ENCODE data around the gene TEAD2. TPM values are rescaled to one million over a fixed set of nuclear protein-coding genes. Genes with fewer than 3 reads are reported as not detected.

The TEAD2 gene
- total RNA-seq, 1 experiment from 2014 or later = 106 TPM

DNA sequence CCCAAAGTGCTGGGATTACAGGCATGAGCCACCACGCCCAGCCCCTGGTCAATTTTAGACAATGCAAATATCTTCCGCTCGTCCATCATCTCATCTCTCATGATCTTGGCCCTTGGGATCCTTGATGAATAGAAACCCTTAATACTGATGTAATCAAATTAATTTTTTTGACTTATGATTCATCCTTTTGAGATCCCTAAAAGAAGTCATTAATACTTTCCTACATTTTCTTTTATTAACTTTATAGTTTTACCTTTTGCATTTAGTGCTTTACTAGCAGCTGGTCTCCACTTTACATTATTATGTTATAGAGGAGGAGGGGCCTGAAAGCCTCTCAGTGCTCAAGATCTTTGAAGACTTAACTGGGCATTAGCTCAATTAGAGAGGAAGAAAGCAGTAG, 18.2 kb upstream of the TEAD2 start (continued):
- TF ChIP-seq, protein P1, sequence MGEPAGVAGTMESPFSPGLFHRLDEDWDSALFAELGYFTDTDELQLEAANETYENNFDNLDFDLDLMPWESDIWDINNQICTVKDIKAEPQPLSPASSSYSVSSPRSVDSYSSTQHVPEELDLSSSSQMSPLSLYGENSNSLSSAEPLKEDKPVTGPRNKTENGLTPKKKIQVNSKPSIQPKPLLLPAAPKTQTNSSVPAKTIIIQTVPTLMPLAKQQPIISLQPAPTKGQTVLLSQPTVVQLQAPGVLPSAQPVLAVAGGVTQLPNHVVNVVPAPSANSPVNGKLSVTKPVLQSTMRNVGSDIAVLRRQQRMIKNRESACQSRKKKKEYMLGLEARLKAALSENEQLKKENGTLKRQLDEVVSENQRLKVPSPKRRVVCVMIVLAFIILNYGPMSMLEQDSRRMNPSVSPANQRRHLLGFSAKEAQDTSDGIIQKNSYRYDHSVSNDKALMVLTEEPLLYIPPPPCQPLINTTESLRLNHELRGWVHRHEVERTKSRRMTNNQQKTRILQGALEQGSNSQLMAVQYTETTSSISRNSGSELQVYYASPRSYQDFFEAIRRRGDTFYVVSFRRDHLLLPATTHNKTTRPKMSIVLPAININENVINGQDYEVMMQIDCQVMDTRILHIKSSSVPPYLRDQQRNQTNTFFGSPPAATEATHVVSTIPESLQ (CRISPR knock-in tag; IDR thresholded peaks at IDR 0.05) = no peak
- no peak for TF ChIP-seq ZNF219 (CRISPR knock-in tag; IDR thresholded peaks at IDR 0.05; ENCODE audit: borderline replicate concordance)
- TF ChIP-seq, protein P2, sequence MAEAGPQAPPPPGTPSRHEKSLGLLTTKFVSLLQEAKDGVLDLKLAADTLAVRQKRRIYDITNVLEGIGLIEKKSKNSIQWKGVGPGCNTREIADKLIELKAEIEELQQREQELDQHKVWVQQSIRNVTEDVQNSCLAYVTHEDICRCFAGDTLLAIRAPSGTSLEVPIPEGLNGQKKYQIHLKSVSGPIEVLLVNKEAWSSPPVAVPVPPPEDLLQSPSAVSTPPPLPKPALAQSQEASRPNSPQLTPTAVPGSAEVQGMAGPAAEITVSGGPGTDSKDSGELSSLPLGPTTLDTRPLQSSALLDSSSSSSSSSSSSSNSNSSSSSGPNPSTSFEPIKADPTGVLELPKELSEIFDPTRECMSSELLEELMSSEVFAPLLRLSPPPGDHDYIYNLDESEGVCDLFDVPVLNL (CRISPR knock-in tag; IDR thresholded peaks at IDR 0.05; ENCODE audit: borderline replicate concordance, low read depth) = no peak

DNA sequence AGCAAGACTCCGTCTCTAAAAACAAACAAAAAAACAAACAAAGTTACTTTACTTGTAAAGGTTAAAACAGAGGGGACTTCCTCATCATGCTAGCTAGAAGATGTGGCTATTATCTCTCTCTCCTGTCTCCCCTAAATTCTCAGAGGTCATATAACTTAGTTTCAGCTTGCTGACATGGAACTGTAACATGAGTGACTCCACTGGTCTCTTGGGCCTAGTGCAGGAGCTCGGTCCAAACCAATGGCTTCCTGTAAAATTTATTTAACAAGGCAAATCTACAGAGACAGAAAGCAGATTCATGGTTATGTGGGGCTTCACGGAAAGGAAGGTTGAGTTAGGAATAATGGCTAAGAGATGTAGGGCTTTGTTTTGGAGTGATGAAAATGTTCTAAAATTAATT, 16.3 kb upstream of the TEAD2 start:
- Mint-ChIP-seq H3K27ac (no peak overlapping the region), H3K36me3 (peaks cover 2% of the 10 kb centered on the region; the same call in 1 of the 2 replicates), H3K9me3 (peaks cover 14% of the 10 kb centered on the region), H3K27me3 (ENCODE audit: low read depth) (peaks cover 24% of the 10 kb centered on the region), H3K4me3 (no peak overlapping the region), H3K4me1 (peaks cover 3% of the 10 kb centered on the region; the same call in 1 of the 2 replicates)
- CTCF ChIA-PET = no interaction called here
- ATAC-seq = no peak
- POLR2A ChIA-PET = interaction anchor here (0.6 kb wide), 1 partner anchor 35 kb away, joined by 4 read pairs; no protein-coding TSS in a partner anchor
- TF ChIP-seq ESRRA (CRISPR knock-in tag; IDR thresholded peaks at IDR 0.05; ENCODE audit: borderline replicate concordance) (no peak), EMX1 (CRISPR knock-in tag; IDR thresholded peaks at IDR 0.05) (no peak), NFE2L1 (CRISPR knock-in tag; IDR thresholded peaks at IDR 0.05) (no peak), CREM (CRISPR knock-in tag; IDR thresholded peaks at IDR 0.05) (no peak), ZNF138 (CRISPR knock-in tag; conservative IDR thresholded peaks at IDR 0.05) (no peak), NR2C2 (CRISPR knock-in tag; IDR thresholded peaks at IDR 0.05) (no peak), JUN (CRISPR knock-in tag; IDR thresholded peaks at IDR 0.05) (no peak), ATF1 (CRISPR knock-in tag; IDR thresholded peaks at IDR 0.05) (no peak)
- TF ChIP-seq, protein P3, sequence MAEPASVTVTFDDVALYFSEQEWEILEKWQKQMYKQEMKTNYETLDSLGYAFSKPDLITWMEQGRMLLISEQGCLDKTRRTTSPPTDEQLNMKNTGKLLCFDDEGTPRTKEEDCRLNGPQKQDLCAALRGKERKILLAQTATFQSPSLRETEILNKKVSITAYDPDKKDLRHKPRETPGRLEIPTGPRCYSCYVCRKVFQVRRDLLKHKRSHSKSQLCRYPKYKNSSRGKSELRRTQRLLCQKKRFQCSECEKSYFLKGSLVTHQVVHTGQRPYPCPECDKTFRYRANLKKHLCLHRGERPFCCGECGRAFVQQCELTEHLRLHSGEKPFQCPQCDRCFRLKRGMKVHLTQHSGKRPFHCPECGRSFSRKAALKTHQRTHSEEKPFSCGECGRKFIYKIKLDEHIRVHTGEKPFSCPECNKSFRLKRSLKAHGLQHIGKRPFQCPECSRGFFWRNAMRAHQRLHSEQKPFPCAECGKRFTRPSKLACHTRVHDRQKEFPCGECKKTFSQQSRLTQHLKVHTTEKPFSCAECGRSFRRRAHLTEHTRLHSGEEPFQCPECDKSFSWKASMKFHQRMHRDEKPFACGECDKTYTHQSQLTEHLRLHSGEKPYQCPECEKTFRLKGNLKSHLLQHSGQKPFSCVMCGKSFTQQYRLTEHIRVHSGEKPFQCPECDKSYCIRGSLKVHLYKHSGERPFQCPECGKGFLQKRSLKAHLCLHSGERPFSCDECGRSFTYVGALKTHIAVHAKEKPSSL (CRISPR knock-in tag; conservative IDR thresholded peaks at IDR 0.05) = no peak
- TF ChIP-seq, protein P4, sequence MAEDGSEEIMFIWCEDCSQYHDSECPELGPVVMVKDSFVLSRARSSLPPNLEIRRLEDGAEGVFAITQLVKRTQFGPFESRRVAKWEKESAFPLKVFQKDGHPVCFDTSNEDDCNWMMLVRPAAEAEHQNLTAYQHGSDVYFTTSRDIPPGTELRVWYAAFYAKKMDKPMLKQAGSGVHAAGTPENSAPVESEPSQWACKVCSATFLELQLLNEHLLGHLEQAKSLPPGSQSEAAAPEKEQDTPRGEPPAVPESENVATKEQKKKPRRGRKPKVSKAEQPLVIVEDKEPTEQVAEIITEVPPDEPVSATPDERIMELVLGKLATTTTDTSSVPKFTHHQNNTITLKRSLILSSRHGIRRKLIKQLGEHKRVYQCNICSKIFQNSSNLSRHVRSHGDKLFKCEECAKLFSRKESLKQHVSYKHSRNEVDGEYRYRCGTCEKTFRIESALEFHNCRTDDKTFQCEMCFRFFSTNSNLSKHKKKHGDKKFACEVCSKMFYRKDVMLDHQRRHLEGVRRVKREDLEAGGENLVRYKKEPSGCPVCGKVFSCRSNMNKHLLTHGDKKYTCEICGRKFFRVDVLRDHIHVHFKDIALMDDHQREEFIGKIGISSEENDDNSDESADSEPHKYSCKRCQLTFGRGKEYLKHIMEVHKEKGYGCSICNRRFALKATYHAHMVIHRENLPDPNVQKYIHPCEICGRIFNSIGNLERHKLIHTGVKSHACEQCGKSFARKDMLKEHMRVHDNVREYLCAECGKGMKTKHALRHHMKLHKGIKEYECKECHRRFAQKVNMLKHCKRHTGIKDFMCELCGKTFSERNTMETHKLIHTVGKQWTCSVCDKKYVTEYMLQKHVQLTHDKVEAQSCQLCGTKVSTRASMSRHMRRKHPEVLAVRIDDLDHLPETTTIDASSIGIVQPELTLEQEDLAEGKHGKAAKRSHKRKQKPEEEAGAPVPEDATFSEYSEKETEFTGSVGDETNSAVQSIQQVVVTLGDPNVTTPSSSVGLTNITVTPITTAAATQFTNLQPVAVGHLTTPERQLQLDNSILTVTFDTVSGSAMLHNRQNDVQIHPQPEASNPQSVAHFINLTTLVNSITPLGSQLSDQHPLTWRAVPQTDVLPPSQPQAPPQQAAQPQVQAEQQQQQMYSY (CRISPR knock-in tag; IDR thresholded peaks at IDR 0.05) = no peak
- DNase-seq (ENCODE audit: low spot score) = no peak

DNA sequence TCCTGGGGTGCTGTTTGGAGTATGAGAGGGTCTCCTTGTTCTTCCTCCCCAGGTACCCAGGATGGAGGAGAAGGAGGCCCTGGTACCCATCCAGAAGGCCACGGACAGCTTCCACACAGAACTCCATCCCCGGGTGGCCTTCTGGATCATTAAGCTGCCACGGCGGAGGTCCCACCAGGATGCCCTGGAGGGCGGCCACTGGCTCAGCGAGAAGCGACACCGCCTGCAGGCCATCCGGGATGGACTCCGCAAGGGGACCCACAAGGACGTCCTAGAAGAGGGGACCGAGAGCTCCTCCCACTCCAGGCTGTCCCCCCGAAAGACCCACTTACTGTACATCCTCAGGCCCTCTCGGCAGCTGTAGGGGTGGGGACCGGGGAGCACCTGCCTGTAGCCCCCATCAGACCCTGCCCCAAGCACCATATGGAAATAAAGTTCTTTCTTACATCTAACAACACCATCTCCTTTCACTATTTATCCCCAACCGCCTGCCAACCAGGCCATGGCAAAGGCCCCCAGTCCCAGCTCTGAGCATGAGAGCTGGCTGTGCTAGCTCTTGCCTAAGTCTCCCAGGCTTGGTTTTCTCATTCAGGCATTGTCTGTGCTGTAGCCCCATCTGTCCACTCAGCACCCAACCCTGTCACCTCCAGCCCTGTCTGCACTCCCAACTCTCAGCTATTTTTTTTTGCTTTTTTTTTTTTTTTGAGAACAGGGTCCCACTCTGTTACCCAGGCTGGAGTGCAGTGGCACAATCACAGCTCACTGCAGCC, 12.6 kb upstream of the TEAD2 start:
- ATAC-seq = no peak
- no peak overlapping the region for H3K4me3 Mint-ChIP-seq
- ChIA-PET POLR2A (no interaction called here), CTCF (interaction anchor here (0.5 to 2.0 kb wide), 9 partner anchors 12 to 197 kb away, joined by 3 to 8 read pairs (median 3); partner anchors contain the start of gene DKKL1)
- DNase-seq (ENCODE audit: low spot score) = no peak
- peaks cover 10% of the 10 kb centered on the region for H3K36me3 Mint-ChIP-seq
- peaks cover 5% of the 10 kb centered on the region; the same call in 1 of the 2 replicates for H3K4me1 Mint-ChIP-seq
- H3K27me3 Mint-ChIP-seq (ENCODE audit: low read depth) = peaks cover 29% of the 10 kb centered on the region
- H3K9me3 Mint-ChIP-seq = peaks cover 12% of the 10 kb centered on the region
- H3K27ac Mint-ChIP-seq = no peak overlapping the region
- TF ChIP-seq, protein P5, sequence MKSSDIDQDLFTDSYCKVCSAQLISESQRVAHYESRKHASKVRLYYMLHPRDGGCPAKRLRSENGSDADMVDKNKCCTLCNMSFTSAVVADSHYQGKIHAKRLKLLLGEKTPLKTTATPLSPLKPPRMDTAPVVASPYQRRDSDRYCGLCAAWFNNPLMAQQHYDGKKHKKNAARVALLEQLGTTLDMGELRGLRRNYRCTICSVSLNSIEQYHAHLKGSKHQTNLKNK (CRISPR knock-in tag; IDR thresholded peaks at IDR 0.05) = no peak
- TF ChIP-seq FOXK1 (CRISPR knock-in tag; IDR thresholded peaks at IDR 0.05) = no peak
- TF ChIP-seq TCF7 (CRISPR knock-in tag; IDR thresholded peaks at IDR 0.05; ENCODE audit: low read depth) = no peak
- no peak for TF ChIP-seq CBFB (CRISPR knock-in tag; IDR thresholded peaks at IDR 0.05; ENCODE audit: low read depth)
- TF ChIP-seq, protein P6, sequence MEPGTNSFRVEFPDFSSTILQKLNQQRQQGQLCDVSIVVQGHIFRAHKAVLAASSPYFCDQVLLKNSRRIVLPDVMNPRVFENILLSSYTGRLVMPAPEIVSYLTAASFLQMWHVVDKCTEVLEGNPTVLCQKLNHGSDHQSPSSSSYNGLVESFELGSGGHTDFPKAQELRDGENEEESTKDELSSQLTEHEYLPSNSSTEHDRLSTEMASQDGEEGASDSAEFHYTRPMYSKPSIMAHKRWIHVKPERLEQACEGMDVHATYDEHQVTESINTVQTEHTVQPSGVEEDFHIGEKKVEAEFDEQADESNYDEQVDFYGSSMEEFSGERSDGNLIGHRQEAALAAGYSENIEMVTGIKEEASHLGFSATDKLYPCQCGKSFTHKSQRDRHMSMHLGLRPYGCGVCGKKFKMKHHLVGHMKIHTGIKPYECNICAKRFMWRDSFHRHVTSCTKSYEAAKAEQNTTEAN (CRISPR knock-in tag; IDR thresholded peaks at IDR 0.05) = no peak
- TF ChIP-seq MYBL2 (CRISPR knock-in tag; IDR thresholded peaks at IDR 0.05) = no peak

Measured in WTC11 (cell line).